GM18498 (cell line): Measurements from ENCODE around the gene JUP.
"Not testable (repeated sequence)": the region's sequence is repeated elsewhere in the genome, so short reads cannot be mapped to it uniquely, and the experiment has no call there.

Source experiments
- ATAC-seq: cut with Tn5 transposase; IDR thresholded peaks from one replicate; pipeline ENCODE4 v1.9.1; 2021; ENCODE audit warnings: mild to moderate bottlenecking, moderate library complexity; ENCODE audit not compliant: unreplicated experiment

JUP gene

DNA sequence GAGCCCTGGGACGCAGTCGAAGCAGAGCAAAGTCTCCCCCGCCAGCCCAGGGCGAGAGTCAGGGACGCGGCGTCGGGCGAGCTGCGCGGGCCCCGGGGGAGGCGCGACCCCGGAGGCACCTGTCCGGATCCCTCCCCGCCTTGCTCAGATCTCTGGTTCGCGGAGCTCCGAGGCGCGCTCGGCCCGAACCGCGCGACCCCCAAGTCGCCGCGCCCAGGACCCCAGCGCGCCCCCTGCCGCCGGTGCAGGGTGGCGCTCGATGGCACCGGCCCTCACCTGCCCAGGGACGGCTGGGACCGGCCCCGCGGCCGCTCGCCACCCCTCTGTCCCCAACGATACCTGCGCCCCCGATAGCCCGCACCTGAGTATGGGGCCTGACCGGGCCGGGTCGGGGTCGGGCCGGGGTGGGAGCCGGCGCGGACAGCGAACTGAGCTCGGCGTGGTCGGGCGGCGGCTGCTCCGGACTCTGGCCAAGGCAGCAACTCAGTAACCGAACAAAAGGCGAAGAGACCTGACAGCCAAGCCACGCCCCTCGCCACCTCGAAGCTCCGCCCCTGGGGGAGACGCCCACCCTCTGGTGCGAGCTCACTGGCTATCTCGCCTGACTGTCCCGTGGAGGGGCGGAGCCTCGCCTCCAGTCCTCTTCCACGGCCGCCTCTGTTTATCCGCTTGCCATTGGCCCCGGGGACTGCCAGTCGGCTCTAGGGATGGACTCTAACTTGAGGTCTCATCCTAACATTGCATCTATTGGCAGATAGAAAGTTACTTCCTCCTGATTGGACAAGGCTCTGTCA lies at the start of gene JUP:
Gene JUP, minus strand, starts transcription at position 485 of the 794 bp plus-strand sequence. CDS start 14,857 bp downstream, outside the sequence.
- peak; percentile 78 for ATAC-seq

DNA sequence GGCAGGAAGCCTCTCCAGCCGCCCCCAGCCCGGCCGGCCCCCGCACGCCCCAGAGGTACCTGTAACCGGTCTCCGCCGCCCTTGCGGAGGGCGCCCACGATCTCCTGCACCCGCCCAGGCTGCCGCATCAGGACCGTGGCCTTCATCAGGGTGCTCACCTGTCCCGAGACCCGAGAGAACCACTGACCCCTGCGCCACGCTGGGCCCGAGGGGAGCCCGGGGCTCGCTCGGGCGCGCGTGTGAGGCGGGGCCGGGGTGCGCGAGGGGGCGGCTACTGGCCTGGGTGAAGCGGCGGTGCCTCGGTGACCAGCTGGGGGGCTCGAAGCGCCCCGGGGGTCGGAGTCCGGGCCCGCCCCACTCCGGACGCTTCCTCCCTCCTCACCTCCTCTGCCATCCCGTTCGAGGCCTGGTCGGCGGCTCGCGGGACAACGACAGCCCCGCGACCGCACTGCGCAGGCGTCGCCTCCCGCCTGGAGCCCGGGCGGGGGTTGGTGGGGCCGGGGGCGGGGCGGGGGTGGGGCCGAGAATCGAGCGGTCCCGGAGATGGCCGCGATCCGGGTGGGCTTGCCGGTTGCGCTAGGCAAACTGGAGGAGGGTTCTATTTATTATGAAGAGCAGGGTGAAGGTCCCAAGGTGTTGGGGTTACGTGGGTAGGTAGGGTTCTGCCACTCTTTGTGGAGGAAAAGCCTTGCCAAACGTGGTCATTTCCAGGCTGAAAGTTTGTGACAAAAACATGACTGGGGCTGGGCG lies 49.5 kb upstream of the JUP start, which contains the start of gene NT5C3B:
Gene NT5C3B, minus strand, starts transcription at position 433 of the 750 bp plus-strand sequence. Its CDS starts 39 bp downstream, at position 394.
- ATAC-seq, result peak; percentile 62

DNA sequence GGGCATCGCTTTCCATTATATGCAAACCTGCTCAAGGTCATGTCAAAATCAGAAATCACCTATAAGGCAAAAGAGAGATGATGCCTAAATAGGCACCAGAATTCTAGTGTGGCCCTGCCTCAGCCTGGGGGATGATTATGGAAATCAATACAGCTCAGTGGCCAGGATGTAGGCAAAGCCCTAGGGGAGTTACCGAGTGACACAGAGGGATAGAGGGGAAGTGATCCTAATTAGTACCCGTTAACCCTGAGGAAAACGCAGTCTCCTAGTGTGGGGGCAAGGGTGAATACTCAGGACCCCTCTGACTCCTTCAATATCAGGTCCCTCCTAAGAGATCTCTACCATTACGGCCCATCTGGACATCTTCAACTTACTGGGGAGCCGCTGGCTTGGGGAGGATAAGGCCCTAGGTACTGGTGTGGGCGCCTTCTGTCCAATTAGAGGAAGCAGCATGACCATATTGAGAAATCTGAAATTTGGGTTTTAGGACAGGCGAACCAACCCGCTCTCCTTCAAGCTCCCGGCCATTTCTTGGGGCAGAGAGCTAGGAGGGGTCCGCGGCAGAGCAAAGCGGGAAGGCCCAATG lies 48.8 kb upstream of the JUP start:
- peak; percentile 33 for ATAC-seq

DNA sequence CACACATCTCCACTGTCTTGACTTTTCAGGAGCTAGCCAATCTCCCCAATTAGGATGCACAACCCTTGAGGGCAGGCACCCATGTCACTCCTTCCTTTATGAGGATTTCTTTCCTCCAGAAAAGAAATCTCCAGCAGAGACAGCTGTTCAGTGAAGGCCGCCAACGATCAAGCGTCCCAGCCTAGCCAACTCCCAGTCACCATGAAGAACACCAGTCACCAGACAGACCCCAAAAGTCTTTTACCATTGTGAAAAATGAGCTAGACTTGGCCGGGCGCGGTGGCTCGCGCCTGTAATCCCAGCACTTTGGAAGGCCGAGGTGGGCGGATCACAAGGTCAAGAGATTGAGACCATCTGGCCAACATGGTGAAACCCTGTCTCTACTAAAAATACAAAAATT lies 43.5 kb upstream of the JUP start:
- not testable (repeated sequence) for ATAC-seq

DNA sequence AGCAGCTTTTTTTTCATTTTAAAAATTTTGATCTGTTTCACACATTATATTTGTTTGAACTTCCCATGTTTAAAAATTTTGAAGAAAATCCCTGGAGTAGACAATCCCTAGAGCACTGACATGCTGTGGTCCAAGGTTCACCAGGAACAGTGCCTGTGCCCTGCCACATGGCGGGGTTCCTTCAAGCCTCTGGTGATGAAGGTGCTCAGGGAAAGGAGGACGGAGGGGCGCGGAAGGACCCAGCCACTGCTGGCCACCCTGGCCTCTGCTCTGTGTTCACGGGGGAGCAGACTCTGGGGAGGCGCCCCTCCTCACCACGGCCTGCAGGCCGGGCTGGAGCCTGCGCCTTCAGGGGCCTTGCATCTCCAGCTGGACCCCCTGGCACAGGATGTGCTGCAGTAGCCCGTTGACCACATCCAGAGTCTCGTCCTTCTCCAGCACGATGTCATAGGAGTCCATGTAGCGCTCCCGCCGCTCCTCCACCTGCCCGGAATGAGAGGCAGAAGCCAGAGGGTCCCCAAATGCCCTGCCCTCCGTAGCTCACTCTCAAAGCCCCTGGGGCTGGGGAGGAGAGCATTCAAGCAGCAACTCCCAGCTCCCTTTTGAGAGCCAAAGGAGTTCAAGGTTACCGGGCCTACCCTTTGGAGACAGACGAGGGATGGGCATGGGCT lies 38.8 kb upstream of the JUP start:
- no peak for ATAC-seq

DNA sequence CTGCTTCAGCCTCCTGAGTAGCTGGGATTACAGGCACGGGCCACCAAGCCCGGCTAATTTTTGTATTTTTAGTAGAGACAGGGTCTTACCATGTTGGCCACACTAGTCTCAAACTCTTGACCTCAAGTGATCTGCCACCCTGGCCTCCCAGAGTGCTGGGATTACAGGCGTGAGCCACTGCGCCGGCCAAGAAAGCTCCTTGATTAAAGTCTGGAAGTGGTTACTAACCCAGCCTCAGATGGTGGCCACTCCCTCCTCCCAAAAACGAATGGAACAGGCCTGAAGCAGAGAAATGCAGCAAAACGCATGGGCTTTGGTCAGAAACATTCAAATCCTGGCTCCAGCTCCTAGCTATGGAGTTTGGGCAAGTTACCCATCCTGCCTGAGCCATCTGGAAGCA lies 37.6 kb upstream of the JUP start:
- no peak for ATAC-seq

DNA sequence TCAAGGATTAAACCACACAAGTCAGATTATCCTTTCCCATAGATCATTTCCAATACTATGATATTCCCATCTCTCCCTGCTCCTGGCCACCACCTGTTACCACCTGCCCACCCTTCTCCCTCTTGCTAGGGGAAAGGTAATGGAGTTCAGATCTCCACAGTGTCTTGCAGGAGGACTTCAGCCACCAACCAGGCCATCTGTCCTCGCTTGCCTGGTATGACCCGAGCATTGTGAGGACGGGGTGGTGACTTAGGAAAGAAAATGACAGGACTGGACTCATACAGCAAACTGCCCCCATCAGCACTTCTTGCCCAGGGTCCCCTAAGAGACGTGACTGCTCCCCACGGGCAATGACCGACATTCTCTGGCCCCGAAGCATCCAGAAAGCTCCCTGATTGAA lies 37.1 kb upstream of the JUP start:
- ATAC-seq, result no peak

DNA sequence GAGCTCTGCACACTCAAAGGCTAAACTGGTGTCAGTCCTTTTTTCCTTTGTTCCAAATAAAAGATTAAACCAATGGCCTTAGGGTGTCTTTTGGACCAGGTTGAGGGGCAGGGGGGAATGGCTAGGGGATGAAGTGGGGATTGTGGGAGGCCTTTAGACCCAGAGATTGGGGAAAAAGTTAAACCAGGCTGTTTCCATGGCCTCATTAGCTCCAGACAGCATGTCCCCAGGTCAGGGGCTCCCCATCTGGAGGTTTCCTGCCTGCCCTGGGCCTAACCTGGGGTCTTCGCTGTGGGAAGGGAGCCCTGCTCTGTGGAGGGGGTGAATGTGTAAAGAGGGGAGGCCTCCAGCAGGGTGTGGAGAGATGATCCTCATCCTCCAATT lies 36.6 kb upstream of the JUP start:
- ATAC-seq, result no peak

DNA sequence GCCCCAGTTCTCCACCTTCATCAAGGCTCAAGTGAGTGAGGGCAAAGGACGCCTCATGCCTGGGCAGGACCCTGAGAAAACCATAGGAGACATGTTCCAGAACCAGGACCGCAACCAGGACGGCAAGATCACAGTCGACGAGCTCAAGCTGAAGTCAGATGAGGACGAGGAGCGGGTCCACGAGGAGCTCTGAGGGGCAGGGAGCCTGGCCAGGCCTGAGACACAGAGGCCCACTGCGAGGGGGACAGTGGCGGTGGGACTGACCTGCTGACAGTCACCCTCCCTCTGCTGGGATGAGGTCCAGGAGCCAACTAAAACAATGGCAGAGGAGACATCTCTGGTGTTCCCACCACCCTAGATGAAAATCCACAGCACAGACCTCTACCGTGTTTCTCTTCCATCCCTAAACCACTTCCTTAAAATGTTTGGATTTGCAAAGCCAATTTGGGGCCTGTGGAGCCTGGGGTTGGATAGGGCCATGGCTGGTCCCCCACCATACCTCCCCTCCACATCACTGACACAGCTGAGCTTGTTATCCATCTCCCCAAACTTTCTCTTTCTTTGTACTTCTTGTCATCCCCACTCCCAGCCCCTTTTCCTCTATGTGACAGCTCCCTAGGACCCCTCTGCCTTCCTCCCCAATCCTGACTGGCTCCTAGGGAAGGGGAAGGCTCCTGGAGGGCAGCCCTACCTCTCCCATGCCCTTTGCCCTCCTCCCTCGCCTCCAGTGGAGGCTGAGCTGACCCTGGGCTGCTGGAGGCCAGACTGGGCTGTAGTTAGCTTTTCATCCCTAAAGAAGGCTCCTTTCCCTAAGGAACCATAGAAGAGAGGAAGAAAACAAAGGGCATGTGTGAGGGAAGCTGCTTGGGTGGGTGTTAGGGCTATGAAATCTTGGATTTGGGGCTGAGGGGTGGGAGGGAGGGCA lies 36.0 kb upstream of the JUP start:
- ATAC-seq, result no peak

DNA sequence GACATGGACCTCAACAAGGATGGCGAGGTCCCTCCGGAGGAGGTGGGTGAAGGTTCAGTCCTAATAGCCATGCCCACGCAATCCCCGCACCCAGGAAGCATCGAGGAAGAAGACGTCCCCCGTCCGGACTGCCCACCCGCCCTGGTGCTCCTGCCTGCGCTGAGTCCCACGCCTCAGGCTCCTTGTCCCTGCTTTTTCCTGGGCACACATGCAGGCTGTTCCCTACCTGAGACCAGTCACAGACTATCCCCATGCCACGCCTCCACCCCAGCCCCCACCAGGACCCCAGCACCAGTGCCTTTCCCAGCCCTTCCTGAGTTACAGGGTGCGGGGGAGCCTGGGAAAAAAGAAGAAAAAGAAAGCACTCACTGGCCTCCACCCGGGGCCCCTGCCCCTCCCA lies 35.3 kb upstream of the JUP start:
- no peak for ATAC-seq

DNA sequence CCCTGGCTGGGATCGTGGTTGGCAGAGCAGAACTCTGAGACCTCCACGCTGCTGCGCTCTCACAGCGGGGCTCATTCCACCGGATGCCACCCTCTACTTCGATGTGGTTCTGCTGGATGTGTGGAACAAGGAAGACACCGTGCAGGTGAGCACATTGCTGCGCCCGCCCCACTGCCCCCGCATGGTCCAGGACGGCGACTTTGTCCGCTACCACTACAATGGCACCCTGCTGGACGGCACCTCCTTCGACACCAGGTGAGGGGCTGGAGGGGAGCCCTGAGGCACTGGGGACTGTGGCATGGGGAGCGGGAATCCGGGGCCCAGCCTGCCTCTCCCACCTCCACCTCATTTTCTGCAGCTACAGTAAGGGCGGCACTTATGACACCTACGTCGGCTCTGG lies 31.5 kb upstream of the JUP start:
- no peak for ATAC-seq

DNA sequence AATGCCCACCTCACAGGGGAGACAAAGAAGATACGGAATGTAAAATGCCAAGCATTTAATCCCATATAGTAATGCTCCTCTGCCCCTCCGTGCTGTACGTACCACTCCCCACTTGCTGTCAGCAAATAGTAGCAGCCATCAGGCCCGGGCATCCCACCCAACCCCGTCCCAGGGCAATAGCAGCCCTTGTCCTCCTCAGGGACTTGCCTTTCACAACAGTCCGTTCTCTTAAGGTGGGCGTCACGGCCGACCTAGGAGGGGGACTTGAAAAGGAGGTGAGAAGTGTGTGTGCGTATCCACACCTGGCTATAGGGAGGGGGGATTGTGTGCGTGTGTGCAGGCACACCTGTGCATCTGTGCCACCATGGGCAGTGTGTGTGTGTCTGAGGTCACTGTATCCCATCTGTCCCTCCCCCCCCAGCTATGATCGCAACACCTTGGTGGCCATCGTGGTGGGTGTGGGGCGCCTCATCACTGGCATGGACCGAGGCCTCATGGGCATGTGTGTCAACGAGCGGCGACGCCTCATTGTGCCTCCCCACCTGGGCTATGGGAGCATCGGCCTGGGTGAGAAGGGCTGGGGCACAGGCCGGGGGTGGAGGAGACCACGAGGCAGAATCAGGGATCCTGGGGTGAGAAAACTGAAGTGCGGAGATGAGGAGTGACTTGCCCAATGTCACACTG lies 30.3 kb upstream of the JUP start:
- no peak for ATAC-seq

DNA sequence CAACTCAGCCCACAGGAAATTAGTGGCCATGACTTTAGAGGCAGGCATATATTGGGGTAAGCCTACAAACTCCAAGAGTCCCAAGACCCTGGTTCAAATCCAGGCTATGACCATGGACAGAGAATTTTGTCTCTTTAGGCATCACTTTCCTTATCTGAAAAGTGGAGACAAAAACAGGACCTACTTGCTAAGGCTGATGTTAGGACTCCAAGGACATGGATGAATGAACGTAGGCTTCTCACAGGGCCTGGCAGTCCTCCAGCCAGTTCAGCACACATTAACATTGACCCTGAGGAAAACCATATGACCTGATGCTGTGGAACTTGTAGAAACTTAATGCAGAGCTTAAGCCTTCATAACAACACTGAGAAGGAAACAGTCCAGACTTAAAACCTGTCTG lies 27.7 kb upstream of the JUP start:
- ATAC-seq, result no peak

DNA sequence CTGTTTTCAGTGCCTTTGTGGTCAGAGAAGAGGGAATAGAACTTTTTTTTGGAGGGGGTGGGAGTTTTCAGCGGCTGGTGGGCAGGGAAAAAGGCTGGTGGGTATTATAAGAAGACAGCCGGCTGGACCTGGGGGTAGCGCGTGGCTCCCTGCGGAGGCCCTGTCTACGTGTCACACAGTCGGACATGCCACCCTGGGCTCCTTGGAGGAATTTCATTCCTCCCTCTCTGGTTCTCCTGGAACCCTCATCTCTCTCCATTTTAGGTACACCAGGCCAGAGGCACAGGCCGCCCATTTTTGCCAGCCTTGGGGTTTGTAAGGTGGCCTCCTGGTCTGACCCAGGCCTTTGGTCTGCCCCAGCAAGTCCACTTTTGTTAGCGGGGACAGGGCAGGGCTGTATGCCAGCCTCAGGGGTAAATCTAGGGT lies 27.2 kb upstream of the JUP start:
- no peak for ATAC-seq

DNA sequence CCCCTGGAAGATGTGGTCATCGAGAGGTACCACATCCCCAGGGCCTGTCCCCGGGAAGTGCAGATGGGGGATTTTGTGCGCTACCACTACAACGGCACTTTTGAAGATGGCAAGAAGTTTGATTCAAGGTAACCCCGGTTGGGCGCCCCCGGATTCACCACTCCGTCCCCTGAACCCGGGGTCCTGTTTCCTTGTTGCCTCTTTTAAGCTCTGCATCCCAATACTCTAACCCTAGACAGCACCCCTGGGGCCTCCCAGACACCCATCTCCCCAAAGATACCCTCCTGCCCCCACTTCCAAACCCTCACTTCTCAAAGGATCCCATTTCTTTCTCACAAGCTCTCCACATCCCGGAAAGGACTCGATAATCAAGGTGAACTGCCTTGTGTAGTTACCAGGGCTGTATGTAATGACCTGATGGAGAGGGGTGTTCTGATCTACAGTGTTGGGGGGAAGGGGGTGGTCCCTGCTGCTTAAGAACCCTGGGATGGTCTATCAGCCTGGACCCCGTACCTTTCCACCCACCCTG lies 26.7 kb upstream of the JUP start:
- ATAC-seq, result no peak

DNA sequence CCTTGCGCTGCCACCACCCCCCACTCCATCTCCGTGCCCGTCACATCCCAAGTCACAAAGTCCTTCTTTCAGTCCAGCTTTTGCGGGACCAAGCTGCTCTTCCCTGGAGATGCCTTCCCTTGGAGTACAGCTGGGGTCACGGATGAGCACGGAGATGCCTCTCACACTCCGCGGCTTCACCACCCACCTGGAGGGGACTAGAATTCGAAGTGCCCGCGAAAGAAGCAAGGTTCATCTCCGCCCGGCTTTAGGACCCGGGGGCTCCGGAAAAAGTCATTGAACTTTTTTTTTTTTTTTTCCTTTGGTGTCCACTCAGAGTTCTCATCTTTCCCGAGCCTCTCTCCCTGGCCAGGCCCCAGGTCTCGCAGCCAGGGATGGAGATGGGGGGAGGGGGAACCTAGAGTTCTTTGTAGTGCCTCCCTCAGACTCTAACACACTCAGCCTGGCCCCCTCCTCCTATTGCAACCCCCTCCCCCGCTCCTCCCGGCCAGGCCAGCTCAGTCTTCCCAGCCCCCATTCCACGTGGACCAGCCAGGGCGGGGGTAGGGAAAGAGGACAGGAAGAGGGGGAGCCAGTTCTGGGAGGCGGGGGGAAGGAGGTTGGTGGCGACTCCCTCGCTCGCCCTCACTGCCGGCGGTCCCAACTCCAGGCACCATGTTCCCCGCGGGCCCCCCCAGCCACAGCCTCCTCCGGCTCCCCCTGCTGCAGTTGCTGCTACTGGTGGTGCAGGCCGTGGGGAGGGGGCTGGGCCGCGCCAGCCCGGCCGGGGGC lies 26.1 kb upstream of the JUP start, which contains the start of gene FKBP10:
Gene FKBP10, plus strand, starts transcription at position 624 of the 771 bp plus-strand sequence. Its CDS starts 31 bp downstream, at position 655.
- ATAC-seq, result no peak

DNA sequence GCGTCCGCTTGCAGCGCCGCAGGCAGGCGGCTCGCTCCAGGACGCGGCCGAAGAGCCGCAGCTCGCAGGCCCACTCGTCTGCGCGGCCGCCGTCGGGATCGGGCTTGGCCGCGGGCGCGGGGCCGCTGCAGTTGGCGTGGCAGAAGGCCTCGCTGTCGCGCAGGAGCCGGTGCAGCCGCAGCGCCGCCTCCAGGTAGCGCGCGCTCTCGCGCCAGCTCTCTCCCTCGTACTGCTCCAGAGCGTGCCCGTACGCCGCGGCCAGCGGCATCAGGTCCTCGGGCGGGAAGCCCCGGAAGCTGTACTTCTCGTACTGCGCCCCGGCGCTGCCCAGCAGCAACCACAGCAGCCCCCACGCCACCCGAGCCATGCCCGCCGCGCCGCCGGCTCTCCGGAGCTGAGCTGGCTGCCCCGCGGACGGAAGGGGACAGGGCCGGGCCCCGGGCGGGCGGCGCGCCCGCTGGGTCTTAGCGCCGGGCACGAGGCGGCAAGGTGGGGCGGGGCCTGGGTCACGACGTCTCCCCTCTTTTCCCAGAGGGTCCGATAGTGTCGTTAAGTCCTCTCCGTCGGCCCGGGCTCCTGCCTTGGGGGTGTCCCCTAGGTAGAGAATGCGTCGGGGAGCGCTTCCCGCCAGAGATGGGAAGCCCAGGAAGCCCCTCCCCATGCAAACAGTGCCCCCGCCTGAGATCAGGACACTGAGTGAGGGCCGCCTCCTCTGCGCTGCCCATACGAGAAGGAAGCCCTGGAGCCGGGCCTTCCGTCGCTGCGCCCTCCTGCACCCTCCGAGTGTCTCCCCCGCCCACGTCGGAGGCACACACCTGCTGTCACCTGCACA lies 25.3 kb upstream of the JUP start, which contains the start of gene P3H4:
Gene P3H4, minus strand, starts transcription at position 401 of the 832 bp plus-strand sequence. Its CDS starts 34 bp downstream, at position 367.
- ATAC-seq, result peak; percentile 79
